Psoas muscle (tissue), 8 donors: ENCODE measurements around the gene SNAI3. TPM values are rescaled to one million over a fixed set of nuclear protein-coding genes. Genes with fewer than 3 reads are reported as not detected.

Experiments used
- ATAC-seq, 4 donors: fragments of 200-7000 bp; cut with Tn5 transposase; one replicate each; pipeline ENCODE4 v1.9.1; 2020; ENCODE audit warnings: moderate library complexity in 3 of 4, mild to moderate bottlenecking in 2 of 4
- DNase-seq, 2 donors: peaks; one replicate each; pipeline ENCODE4 v3.0.0-alpha.2; 2020
- H3K27ac ChIP-seq: fragments of 200-600 bp; one replicate; pipeline ENCODE4 v1.8.0; 2022
- H3K27me3 ChIP-seq, 3 donors: fragments of 200-600 bp in 1 of 3; one replicate each; pipeline versions ENCODE4 v1.6.1 to v1.8.0; 2013 to 2022; ENCODE audit warnings: low read length in 2 of 3, mild to moderate bottlenecking in 2 of 3, moderate library complexity in 1 of 3; ENCODE audit not compliant: insufficient read depth in 3 of 3
- H3K36me3 ChIP-seq, 2 donors: fragments of 200-600 bp in 1 of 2; one replicate each; pipeline versions ENCODE4 v1.6.1 to v1.8.0; 2013 to 2022; ENCODE audit warnings: low read depth in 1 of 2, mild to moderate bottlenecking in 1 of 2, moderate library complexity in 1 of 2; ENCODE audit not compliant: insufficient read depth in 1 of 2
- H3K4me1 ChIP-seq: fragments of 200-600 bp; one replicate; pipeline ENCODE4 v1.8.0; 2022
- H3K4me3 ChIP-seq: fragments of 200-600 bp; one replicate; pipeline ENCODE4 v1.8.0; 2022; ENCODE audit warnings: mild to moderate bottlenecking
- H3K9me3 ChIP-seq: fragments of 200-600 bp; one replicate; pipeline ENCODE4 v1.8.0; 2022
- CTCF ChIP-seq: fragments of 200-600 bp; IDR thresholded peaks from one replicate; pipeline ENCODE4 v1.8.0; 2022; ENCODE audit warnings: antibody characterized with exemption
- WGBS, 3 donors: extraction: QIAGEN DNeasy Blood & Tissue Kit; methylation state at CpG; one replicate each; pipeline versions ENCODE4 v1.1.6 to v1.1.7; 2013; 5-methylcytosine and 5-hydroxymethylcytosine counted together
- intact Hi-C, 2 donors: fragments of 100-400 bp; cut with DNase I; formaldehyde crosslinking; loops; one replicate each; pipeline versions ENCODE4 v1.11.0 to v1.14.2; 2022
- polyA plus RNA-seq, 3 donors: library from polyadenylated mRNA; stranded (reverse); fragments of 200-250 nt; gene quantifications; one replicate each; pipeline ENCODE4 v1.2.3, GENCODE V29; 2013
- total RNA-seq, 4 donors: library from RNA; stranded (reverse); fragmentation: NEBNext Ultra II Directional in 2 of 4; extraction: Animal tissue kit (Norgen Biotek cat#: 25700) in 2 of 4; gene quantifications; one replicate each; pipeline versions ENCODE4 v1.2.1 to v1.2.4, GENCODE V29; 2021 to 2023
- donor health status: healthy with polysubstance abuse.
- donor health status: DM: no; HTN: no; CAD: no; lungs with moderate emphysema.
- donor health status: Bipolar disorder and iron deficiency.
- donor health status: healthy.
- donor health status: DM: yes; HTN: yes; CAD: no.
- donor health status: DM: no; HTN: no; CAD: no.
- donor health status: DM: no; HTN: no; CAD: no.
- donor health status: DM: yes; HTN: yes; CAD: no.

SNAI3 gene
- total and polyA plus RNA-seq, 7 donors, result 1.2 to 8.5 (median 3.9) TPM

DNA sequence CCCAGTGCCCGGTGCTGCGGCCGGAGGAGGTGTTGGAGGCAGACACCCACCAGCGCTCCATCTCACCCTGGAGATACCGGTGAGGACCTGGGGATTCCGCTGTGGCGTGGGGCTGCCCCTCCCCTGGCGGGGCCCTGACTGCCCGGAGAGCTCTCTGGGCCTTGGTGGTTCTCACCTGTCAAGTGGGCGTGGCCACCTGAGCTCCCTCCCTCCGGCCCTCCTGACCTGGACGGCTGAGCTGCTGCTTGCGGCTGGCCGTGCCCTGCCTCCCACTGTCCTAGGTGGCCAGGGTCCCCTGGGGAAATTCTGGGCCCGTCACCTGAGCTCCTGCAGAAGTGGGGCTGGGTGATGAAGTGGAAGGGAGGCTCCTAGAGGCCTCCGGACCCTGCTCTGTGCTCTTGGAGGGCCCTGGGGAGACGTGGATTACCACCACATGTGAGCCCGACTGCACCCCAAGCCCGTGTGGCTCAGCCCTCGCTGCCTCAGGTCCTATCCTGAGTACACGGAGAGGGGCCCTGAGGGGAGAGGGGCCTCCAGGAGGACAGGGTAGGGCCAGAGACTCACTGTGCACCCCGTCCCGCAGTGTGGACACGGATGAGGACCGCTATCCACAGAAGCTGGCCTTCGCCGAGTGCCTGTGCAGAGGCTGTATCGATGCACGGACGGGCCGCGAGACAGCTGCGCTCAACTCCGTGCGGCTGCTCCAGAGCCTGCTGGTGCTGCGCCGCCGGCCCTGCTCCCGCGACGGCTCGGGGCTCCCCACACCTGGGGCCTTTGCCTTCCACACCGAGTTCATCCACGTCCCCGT, 46.9 kb downstream of the SNAI3 start:
- Histone ChIP-seq H3K4me1 (no peaks in the 10 kb centered on the region), H3K36me3 (no peaks in the 10 kb centered on the region), H3K27ac (no peak overlapping the region), H3K27me3 (peaks cover 0 to 34% (median 16%) of the 10 kb centered on the region in 3 donors), H3K4me3 (no peak overlapping the region), H3K9me3 (no peaks in the 10 kb centered on the region)
- DNase-seq, result no peak
- TF ChIP-seq CTCF, result no peak
- peak in 3 of 4 donors; percentile 7 to 27 (median 22) for ATAC-seq
- 15 to 19% (median 15%) methylated on average over 29 to 45 of the region's 45 CpGs for WGBS, 3 donors
- intact Hi-C loops, result no loop called here

DNA sequence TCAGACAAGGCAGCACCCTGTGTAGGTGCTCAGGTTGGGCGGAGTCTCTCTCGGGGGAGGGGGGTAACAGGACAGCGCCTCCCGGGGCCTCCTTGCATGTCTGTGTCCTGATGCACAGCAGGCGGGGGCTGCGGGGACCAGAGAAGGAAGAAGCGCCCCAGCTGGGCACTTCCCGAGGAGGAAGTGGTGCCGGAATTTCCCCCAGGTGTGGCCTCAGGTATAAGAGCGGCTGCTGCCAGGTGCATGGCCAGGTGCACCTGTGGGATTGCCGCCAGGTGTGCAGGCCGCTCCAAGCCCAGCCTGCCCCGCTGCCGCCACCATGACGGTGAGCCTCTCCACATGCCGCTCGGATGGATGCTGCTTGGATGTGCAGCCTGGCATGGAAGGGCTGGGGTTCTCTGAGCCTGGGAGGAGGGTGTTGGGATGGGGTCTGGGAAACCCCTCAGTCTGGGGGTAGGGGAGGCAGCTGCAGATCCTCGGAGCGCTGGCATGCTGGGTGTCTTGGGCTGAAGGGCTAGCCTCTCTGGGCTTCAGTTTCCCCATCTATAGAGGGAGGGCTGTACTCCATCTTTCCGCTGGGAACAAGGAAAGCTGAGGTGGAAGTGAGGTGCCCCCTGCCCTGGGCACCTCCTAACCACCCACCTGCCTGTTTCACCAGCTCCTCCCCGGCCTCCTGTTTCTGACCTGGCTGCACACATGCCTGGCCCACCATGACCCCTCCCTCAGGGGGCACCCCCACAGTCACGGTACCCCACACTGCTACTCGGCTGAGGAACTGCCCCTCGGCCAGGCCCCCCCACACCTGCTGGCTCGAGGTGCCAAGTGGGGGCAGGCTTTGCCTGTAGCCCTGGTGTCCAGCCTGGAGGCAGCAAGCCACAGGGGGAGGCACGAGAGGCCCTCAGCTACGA, 47.7 kb downstream of the SNAI3 start, which contains the start of gene IL17C:
TSS of gene IL17C (plus strand) at position 250 of the 908 bp plus-strand sequence. CDS start at position 320, 70 bp downstream.
- DNase-seq (no peak), ATAC-seq (no peak)
- intact Hi-C loops, result no loop called here
- Histone ChIP-seq H3K9me3 (no peaks in the 10 kb centered on the region), H3K27ac (no peak within 1 kb of the TSS), H3K36me3 (peaks cover 0 to 2% of the 10 kb centered on the region in 2 donors), H3K4me1 (no peaks in the 10 kb centered on the region), H3K27me3 (peaks cover 0 to 34% (median 16%) of the 10 kb centered on the region in 3 donors), H3K4me3 (no peak within 1 kb of the TSS)
- TF ChIP-seq CTCF, result no peak
- 44 to 45% (median 45%) methylated on average over 25 to 27 of the region's 27 CpGs for WGBS, 3 donors

DNA sequence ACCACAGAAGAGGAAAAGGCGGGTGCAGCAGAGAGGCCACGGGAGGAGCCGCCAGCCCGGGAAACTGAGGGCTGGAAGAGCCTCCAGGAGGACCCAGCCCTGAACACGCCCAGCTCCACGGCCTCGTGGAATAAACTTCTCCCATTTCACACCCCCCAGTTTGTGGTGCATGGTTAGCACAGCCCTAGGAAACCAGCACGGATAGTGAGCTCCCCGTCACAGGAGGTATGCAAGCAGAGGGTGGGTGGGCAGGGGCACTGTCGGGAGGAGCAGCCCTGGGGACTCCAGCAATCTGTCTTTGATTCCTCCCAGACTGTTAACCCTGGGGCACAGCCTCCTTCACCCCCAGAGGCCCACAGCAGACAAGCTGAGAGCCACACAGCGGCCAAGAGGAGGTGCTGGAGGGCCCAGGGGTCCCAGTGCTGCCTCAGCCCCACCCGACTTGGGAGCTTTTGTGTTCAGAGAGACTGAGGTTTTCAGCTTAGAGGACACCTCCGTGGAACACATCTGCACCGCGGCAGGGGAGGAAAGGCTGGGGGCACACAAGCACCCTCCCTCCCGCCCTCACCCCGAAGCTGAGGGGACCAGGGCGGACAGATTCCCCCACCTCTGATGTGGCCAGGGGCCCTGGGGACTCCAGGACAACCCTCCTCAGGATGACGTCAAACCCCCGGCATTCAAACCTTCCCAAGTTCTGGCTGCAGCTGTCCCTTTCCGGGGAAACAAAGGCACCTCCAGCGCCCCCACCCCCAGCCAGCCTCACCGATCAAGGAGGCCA, 49.6 kb downstream of the SNAI3 start:
- WGBS, 3 donors, result 66 to 72% (median 69%) methylated on average over 22 to 23 of the region's 23 CpGs
- no peak for ATAC-seq

More for the DNA sequence above, 49.6 kb downstream of the SNAI3 start:
- no peaks in the 10 kb centered on the region for H3K4me1 ChIP-seq
- no peak for DNase-seq
- H3K27ac ChIP-seq, result no peak overlapping the region
- no peak for TF ChIP-seq CTCF
- no peaks in the 10 kb centered on the region for H3K9me3 ChIP-seq
- H3K36me3 ChIP-seq, result peaks cover 0 to 17% of the 10 kb centered on the region in 2 donors
- H3K4me3 ChIP-seq, result no peak overlapping the region
- peaks cover 0 to 34% (median 16%) of the 10 kb centered on the region in 3 donors for H3K27me3 ChIP-seq
- intact Hi-C loops, result no loop called here
